ENCODE data around the gene GABRP.

GRCh38 chr5:170811719-170812118, 28.2 kb downstream of the GABRP start:
- TF ChIP-seq POLR2AphosphoS5 (IDR thresholded peaks at IDR 0.05; ENCODE audit: low read depth) (no peak), EZH2 (IDR thresholded peaks at IDR 0.05; ENCODE audit: low read depth, unreplicated experiment) (no peak), EZH2phosphoT487 (IDR thresholded peaks at IDR 0.05; ENCODE audit: unreplicated experiment) (no peak), CTCF (conservative IDR thresholded peaks at IDR 0.05; ENCODE audit: low read depth in 2 of 2) (no peak), JUNB (IDR thresholded peaks at IDR 0.05; ENCODE audit: unreplicated experiment) (no peak)

Data from GM23338 (cell line).